ENCODE results near the gene ATP13A4.
"Not testable (repeated sequence)": the region's sequence is repeated elsewhere in the genome, so short reads cannot be mapped to it uniquely, and the experiment has no call there.

Gene ATP13A4

GRCh38 chr3:193560091-193560490 lies 5.4 kb upstream of the ATP13A4 start:
- no peak for DNase-seq

GRCh38 chr3:193559100-193559499 lies 4.4 kb upstream of the ATP13A4 start:
- no peak for DNase-seq

- DNase-seq: no peak
Measured at GRCh38 chr3:193556841-193557240, 2.1 kb upstream of the ATP13A4 start.

GRCh38 chr3:193553586-193553985 lies 1.1 kb downstream of the ATP13A4 start:
- no peak for DNase-seq

- DNase-seq: no peak
Measured at GRCh38 chr3:193552923-193553322, 1.8 kb downstream of the ATP13A4 start.

GRCh38 chr3:193548406-193548805 lies 6.3 kb downstream of the ATP13A4 start:
- DNase-seq: no peak

- DNase-seq: peak; percentile 0
Measured at GRCh38 chr3:193546129-193546528, 8.6 kb downstream of the ATP13A4 start.

- no peak for DNase-seq
Measured at GRCh38 chr3:193545304-193545703, 9.4 kb downstream of the ATP13A4 start.

GRCh38 chr3:193544289-193544688 lies 10.4 kb downstream of the ATP13A4 start:
- DNase-seq: no peak

GRCh38 chr3:193530231-193531165 lies 24.2 kb downstream of the ATP13A4 start:
- no peak for DNase-seq

- not testable (repeated sequence) for DNase-seq
Measured at GRCh38 chr3:193526085-193526484, 28.6 kb downstream of the ATP13A4 start.

GRCh38 chr3:193522473-193522872 lies 32.2 kb downstream of the ATP13A4 start:
- DNase-seq: no peak

GRCh38 chr3:193520738-193521137 lies 34.0 kb downstream of the ATP13A4 start:
- DNase-seq: no peak

GRCh38 chr3:193515966-193516365 lies 38.7 kb downstream of the ATP13A4 start:
- DNase-seq: no peak

GRCh38 chr3:193510154-193510553 lies 44.5 kb downstream of the ATP13A4 start:
- no peak for DNase-seq

GRCh38 chr3:193509103-193509965 lies 45.4 kb downstream of the ATP13A4 start:
- no peak for DNase-seq

GRCh38 chr3:193508108-193508507 lies 46.6 kb downstream of the ATP13A4 start:
- no peak for DNase-seq

GRCh38 chr3:193507566-193507965 lies 47.1 kb downstream of the ATP13A4 start:
- no peak for DNase-seq

- DNase-seq: no peak
Measured at GRCh38 chr3:193506921-193507320, 47.8 kb downstream of the ATP13A4 start.

- no peak for DNase-seq
Measured at GRCh38 chr3:193502871-193503270, 51.8 kb downstream of the ATP13A4 start.

GRCh38 chr3:193499801-193500485 lies 54.8 kb downstream of the ATP13A4 start:
- DNase-seq: no peak

GRCh38 chr3:193499136-193499770 lies 55.4 kb downstream of the ATP13A4 start:
- no peak for DNase-seq

- DNase-seq: peak; percentile 9
Measured at GRCh38 chr3:193498215-193498614, 56.5 kb downstream of the ATP13A4 start.

All from OCI-M1 (cell line).